Upper lobe of right lung (tissue), 1 donor: ENCODE measurements around the gene SYCE1L. TPM values are rescaled to one million over a fixed set of nuclear protein-coding genes. Genes with fewer than 3 reads are reported as not detected.
A peak's percentile ranks its signal among the peaks of the same experiment; 100 is the strongest.
"Not testable (repeated sequence)": the region's sequence is repeated elsewhere in the genome, so short reads cannot be mapped to it uniquely, and the experiment has no call there.

Experiments
- ATAC-seq: fragments of 200-7000 bp; cut with Tn5 transposase; one replicate; pipeline ENCODE4 v1.9.1; 2020; ENCODE audit warnings: mild to moderate bottlenecking, moderate library complexity
- DNase-seq: peaks from one replicate; pipeline ENCODE4 v3.0.0-alpha.2; 2020
- H3K27ac ChIP-seq: fragments of 200-600 bp; one replicate; pipeline ENCODE4 v1.8.0; 2022
- H3K27me3 ChIP-seq: fragments of 200-600 bp; one replicate; pipeline ENCODE4 v1.8.0; 2022; ENCODE audit warnings: mild to moderate bottlenecking
- H3K36me3 ChIP-seq: fragments of 200-600 bp; one replicate; pipeline ENCODE4 v1.8.0; 2022
- H3K4me1 ChIP-seq: fragments of 200-600 bp; one replicate; pipeline ENCODE4 v1.8.0; 2022
- H3K4me3 ChIP-seq: fragments of 200-600 bp; one replicate; pipeline ENCODE4 v1.8.0; 2022; ENCODE audit warnings: mild to moderate bottlenecking
- H3K9me3 ChIP-seq: fragments of 200-600 bp; one replicate; pipeline ENCODE4 v1.8.0; 2022
- intact Hi-C: fragments of 100-400 bp; cut with DNase I; formaldehyde crosslinking; loops from one replicate; pipeline ENCODE4 v1.11.0; 2022
- total RNA-seq: library from RNA; stranded (reverse); fragmentation: NEBNext Ultra II Directional; extraction: Animal tissue kit (Norgen Biotek cat#: 25700); gene quantifications from one replicate; pipeline ENCODE4 v1.2.1, GENCODE V29; 2021
- TF ChIP-seq, protein P1 (sequence below): fragments of 200-600 bp; IDR thresholded peaks from one replicate; pipeline ENCODE4 v1.8.0; 2022; ENCODE audit warnings: antibody characterized with exemption
- donor health status: DM: no; HTN: yes; CAD: no; lungs with severe emphysema.

The SYCE1L gene
- total RNA-seq, 1 donor from 2014 or later, result 6.2 TPM

DNA sequence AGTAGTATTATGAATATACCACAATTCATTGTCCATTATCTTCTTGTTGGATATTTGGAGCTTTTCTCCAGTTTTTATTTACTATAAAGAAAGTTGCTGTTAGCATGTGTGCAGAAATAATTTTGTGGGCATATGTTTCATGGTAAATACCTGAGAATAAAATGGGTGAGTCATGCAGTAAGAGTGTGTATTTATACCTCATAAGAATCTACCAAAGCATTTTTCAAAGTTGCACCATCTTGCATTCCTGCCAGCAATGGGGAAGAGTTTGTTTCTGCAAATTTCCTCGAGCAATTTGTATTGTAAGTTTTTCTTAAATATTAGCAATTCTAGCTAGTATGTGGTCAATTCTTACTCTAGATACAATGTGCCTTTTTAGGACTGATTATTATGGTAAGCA lies 16.1 kb upstream of the SYCE1L start:
- H3K27ac ChIP-seq, result no peak overlapping the region
- H3K36me3 ChIP-seq, result no peaks in the 10 kb centered on the region
- no peaks in the 10 kb centered on the region for H3K4me1 ChIP-seq
- TF ChIP-seq, protein P1, sequence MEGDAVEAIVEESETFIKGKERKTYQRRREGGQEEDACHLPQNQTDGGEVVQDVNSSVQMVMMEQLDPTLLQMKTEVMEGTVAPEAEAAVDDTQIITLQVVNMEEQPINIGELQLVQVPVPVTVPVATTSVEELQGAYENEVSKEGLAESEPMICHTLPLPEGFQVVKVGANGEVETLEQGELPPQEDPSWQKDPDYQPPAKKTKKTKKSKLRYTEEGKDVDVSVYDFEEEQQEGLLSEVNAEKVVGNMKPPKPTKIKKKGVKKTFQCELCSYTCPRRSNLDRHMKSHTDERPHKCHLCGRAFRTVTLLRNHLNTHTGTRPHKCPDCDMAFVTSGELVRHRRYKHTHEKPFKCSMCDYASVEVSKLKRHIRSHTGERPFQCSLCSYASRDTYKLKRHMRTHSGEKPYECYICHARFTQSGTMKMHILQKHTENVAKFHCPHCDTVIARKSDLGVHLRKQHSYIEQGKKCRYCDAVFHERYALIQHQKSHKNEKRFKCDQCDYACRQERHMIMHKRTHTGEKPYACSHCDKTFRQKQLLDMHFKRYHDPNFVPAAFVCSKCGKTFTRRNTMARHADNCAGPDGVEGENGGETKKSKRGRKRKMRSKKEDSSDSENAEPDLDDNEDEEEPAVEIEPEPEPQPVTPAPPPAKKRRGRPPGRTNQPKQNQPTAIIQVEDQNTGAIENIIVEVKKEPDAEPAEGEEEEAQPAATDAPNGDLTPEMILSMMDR, result no peak
- H3K27me3 ChIP-seq, result no peaks in the 10 kb centered on the region
- intact Hi-C loops, result no loop called here
- H3K9me3 ChIP-seq, result no peaks in the 10 kb centered on the region
- DNase-seq (no peak), ATAC-seq (no peak)
- H3K4me3 ChIP-seq, result no peak overlapping the region

DNA sequence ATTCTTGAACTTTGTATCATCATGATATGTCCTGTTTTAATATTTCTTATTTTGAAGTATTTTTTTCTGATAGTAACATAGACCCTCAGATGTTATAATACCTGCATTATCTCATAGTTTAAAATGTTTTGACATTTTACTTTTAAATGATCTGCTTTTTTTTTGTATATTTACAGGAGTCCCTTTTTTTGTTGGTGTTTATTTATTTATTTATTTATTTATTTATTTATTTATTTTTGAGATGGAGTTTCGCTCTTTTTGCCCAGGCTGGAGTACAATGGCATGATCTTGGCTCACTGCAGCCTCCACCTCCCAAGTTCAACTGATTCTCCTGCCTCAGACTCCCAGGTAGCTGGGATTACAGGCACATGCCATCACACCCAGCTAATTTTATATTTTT lies 12.9 kb upstream of the SYCE1L start:
- intact Hi-C loops, result not testable (repeated sequence)

DNA sequence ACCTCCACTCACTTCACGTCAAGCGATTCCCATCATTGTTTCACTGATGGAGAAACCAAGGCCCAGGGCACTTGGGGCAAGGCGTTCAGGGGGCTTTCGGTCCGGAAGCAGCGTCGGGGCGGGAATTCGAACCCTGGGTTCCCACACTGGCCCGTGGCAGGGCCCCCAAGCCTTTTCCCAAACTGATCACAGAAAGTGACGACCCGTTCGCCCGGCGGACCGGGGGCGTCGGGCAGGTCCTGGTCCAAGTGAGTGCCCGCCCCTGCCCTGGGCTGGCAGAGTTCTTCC lies 9.1 kb upstream of the SYCE1L start:
- peaks cover 12% of the 10 kb centered on the region for H3K4me1 ChIP-seq
- intact Hi-C loops, result no loop called here
- DNase-seq (no peak), ATAC-seq (no peak)
- H3K9me3 ChIP-seq, result no peaks in the 10 kb centered on the region
- peak overlapping the region; percentile 99 for H3K27ac ChIP-seq
- TF ChIP-seq, protein P1, result no peak
- peak overlapping the region; percentile 86 for H3K4me3 ChIP-seq
- no peaks in the 10 kb centered on the region for H3K27me3 ChIP-seq
- H3K36me3 ChIP-seq, result peaks cover 16% of the 10 kb centered on the region

More for the DNA sequence above, 12.9 kb upstream of the SYCE1L start:
- not testable (repeated sequence) for H3K4me1 ChIP-seq, DNase-seq, H3K9me3 ChIP-seq, H3K27ac ChIP-seq, H3K27me3 ChIP-seq, H3K36me3 ChIP-seq, ATAC-seq, H3K4me3 ChIP-seq

DNA sequence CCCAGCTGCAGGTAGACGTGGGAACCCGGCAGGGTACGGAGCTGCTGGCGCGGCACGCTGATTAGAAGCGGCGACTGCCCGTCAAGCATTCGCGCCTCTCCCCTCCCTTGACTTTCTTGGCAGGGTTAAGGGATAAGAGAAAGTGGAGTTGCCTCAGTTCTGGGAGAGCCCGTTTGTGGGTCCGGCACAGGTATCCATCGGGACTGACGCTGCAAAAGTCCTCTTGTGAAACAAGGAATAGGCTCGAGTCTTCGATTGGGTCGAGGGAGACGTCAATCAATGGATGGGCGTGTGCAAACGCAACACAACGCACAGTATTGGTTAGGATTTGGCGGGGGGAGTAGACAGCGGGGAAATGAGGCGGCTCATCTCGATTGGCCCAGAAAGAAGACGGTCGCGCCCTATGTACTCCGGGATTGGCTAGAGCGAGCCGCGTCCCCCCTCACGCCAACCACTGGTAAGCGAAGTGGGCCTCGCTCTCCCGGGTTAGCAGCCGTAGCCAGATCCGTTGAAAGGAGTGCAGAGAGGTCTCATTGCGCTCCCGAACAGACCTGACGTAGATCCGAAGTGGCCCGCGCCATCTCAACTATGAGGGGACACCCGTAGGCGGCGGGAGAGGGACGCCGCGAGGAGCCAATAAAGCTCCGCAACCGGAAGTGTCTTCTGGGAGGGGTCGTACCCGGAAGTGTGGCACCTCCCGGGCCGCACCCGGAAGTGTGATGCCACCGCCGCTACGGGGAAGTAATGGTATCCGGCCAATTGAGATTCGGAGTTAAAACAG lies 8.5 kb upstream of the SYCE1L start, which contains the start of gene MON1B:
Gene MON1B, plus strand, starts transcription at position 713 of the 781 bp plus-strand sequence. CDS start 296 bp downstream, outside the sequence.
- intact Hi-C loops, result no loop called here
- ATAC-seq (peak; percentile 98), DNase-seq (peak; percentile 98)

DNA sequence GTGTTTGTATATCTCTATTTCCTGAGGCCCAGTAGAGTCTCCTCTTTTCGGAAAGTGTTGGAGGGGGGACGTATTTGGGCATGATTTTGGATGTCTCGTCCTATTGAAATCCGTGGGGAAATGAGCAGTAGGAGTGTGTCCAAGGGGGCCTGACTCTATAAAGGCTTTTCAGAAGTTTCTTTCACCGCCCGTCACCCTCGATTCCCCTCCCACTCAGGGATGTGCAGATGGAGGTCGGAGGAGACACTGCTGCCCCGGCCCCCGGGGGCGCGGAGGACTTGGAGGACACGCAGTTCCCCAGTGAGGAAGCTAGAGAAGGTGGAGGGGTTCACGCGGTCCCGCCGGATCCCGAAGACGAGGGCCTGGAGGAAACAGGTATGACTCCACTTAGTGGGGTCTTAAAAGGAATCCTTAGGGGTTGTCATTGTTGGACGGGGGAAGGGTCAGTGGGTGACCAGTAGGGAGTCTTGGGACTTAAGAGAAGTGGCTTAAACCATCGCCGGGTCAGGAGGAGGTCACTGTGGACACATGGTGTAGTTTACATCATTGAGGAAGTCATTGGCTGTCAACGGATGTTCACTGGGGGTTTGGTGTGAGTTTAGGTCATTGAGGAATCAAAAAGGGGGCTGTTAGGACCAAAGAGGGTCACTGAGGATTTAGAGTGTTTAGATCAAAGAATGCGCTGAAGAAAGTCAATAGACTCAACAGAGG lies 7.8 kb upstream of the SYCE1L start:
- Histone ChIP-seq H3K36me3 (peaks cover 29% of the 10 kb centered on the region), H3K27me3 (no peaks in the 10 kb centered on the region), H3K27ac (peak overlapping the region; percentile 99), H3K9me3 (no peaks in the 10 kb centered on the region), H3K4me1 (peaks cover 12% of the 10 kb centered on the region), H3K4me3 (peak overlapping the region; percentile 86)
- DNase-seq, result peak; percentile 71
- TF ChIP-seq, protein P1, result no peak
- ATAC-seq, result peak; percentile 13
- intact Hi-C loops, result no loop called here

More for the DNA sequence above, 8.5 kb upstream of the SYCE1L start, which contains the start of gene MON1B:
- Histone ChIP-seq H3K36me3 (peaks cover 22% of the 10 kb centered on the region), H3K9me3 (no peaks in the 10 kb centered on the region), H3K27me3 (no peaks in the 10 kb centered on the region), H3K27ac (peak within 1 kb of the TSS; percentile 99), H3K4me1 (peaks cover 12% of the 10 kb centered on the region), H3K4me3 (peak within 1 kb of the TSS; percentile 86)
- TF ChIP-seq, protein P1, result peak; percentile 9

DNA sequence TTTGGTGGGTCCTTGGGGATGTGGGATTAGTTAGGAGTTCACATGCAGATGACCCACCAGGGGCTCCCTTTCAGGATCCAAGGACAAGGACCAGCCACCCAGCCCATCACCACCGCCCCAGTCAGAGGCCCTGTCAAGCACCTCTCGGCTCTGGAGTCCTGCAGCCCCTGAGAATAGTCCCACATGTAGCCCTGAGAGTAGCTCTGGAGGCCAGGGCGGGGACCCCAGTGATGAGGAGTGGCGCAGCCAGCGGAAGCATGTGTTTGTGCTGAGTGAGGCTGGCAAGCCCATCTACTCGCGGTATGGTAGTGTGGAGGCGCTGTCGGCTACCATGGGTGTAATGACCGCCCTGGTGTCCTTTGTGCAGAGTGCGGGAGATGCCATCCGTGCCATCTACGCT lies 5.8 kb upstream of the SYCE1L start:
- H3K4me3 ChIP-seq, result no peak overlapping the region
- ATAC-seq, result no peak
- H3K36me3 ChIP-seq, result peaks cover 47% of the 10 kb centered on the region
- H3K9me3 ChIP-seq, result no peaks in the 10 kb centered on the region
- TF ChIP-seq, protein P1, result no peak
- intact Hi-C loops, result no loop called here
- no peak overlapping the region for H3K27ac ChIP-seq
- no peaks in the 10 kb centered on the region for H3K27me3 ChIP-seq
- DNase-seq, result no peak
- peaks cover 12% of the 10 kb centered on the region for H3K4me1 ChIP-seq
